ENCODE results near the gene PFKP.

PFKP gene

GRCh38 chr10:3166496-3167290, 99.3 kb downstream of the PFKP start:
- Histone ChIP-seq H3K79me2 (ENCODE audit: control insufficient read depth, low read length) (peaks cover 11% of the 10 kb centered on the region), H3K4me2 (ENCODE audit: low read length) (no peak overlapping the region), H3K9me2 (replicated peaks; ENCODE audit: control insufficient read depth, low read length) (no peaks in the 10 kb centered on the region), H4K20me1 (ENCODE audit: control insufficient read depth, insufficient read depth, low read depth, low read length) (no peaks in the 10 kb centered on the region), H3K27ac (ENCODE audit: low read depth, low read length) (no peak overlapping the region), H3K9me3 (ENCODE audit: control insufficient read depth, insufficient read depth, low read length) (no peaks in the 10 kb centered on the region), H3K4me1 (ENCODE audit: control insufficient read depth, low read length) (peaks cover 5% of the 10 kb centered on the region), H3F3A (ENCODE audit: control insufficient read depth, insufficient read depth) (no peaks in the 10 kb centered on the region), H3K4me3 (ENCODE audit: low read length) (no peak overlapping the region), H3K27me3 (ENCODE audit: control insufficient read depth, low read length) (no peaks in the 10 kb centered on the region), H3K36me3 (ENCODE audit: control insufficient read depth, low read length) (peaks cover 61% of the 10 kb centered on the region)
- no peak for TF ChIP-seq EZH2phosphoT487 (IDR thresholded peaks at IDR 0.05; ENCODE audit: borderline replicate concordance, low read length)
- no peak for TF ChIP-seq CTCF (IDR thresholded peaks at IDR 0.05; ENCODE audit: low read depth, low read length, poor library complexity, severe bottlenecking)

DNA sequence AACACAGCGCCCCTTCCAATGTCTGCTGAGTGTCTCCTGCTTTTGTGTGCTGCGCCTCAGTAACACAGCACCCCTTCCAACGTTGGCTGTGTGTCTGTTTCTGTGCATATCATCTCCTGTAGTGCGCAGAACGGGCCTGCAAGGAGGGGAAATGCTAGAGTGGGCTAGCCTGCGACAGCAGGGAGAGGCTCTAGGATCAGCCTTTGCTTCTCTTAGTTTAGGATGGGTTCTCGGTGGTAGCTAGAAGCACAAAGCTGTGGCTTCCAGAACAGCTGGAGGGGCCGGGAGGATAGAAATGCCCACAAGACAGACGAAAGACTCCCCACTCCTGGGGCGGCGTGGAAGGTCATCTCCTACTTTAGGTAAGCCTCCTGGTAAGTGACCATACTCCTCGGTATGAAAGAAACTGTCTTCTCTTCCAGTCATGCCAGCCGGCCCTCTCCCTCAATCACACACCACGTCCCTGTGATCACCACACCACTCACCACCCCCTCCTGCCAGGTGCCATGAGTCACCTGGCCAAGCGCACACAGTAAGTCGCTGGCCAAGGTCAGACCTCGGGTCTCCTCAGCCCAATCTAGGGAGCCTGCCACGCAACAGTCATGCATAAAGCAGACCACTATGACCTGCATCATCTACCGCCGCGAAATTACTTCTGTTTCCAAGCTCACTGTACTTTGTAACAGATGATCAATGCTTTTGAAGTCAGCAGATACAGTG, 100.4 kb downstream of the PFKP start:
- Histone ChIP-seq H3K4me2 (ENCODE audit: low read length) (no peak overlapping the region), H3K27ac (ENCODE audit: low read depth, low read length) (no peak overlapping the region), H3K27me3 (ENCODE audit: control insufficient read depth, low read length) (no peaks in the 10 kb centered on the region), H3K79me2 (ENCODE audit: control insufficient read depth, low read length) (peaks cover 18% of the 10 kb centered on the region), H3F3A (ENCODE audit: control insufficient read depth, insufficient read depth) (no peaks in the 10 kb centered on the region), H3K4me3 (ENCODE audit: low read length) (no peak overlapping the region), H3K9me2 (replicated peaks; ENCODE audit: control insufficient read depth, low read length) (no peaks in the 10 kb centered on the region), H3K36me3 (ENCODE audit: control insufficient read depth, low read length) (peaks cover 54% of the 10 kb centered on the region), H4K20me1 (ENCODE audit: control insufficient read depth, insufficient read depth, low read depth, low read length) (no peaks in the 10 kb centered on the region), H3K9me3 (ENCODE audit: control insufficient read depth, insufficient read depth, low read length) (no peaks in the 10 kb centered on the region), H3K4me1 (ENCODE audit: control insufficient read depth, low read length) (peaks cover 6% of the 10 kb centered on the region)
- TF ChIP-seq CTCF (IDR thresholded peaks at IDR 0.05; ENCODE audit: low read depth, low read length, poor library complexity, severe bottlenecking) (no peak), EZH2phosphoT487 (IDR thresholded peaks at IDR 0.05; ENCODE audit: borderline replicate concordance, low read length) (no peak)

DNA sequence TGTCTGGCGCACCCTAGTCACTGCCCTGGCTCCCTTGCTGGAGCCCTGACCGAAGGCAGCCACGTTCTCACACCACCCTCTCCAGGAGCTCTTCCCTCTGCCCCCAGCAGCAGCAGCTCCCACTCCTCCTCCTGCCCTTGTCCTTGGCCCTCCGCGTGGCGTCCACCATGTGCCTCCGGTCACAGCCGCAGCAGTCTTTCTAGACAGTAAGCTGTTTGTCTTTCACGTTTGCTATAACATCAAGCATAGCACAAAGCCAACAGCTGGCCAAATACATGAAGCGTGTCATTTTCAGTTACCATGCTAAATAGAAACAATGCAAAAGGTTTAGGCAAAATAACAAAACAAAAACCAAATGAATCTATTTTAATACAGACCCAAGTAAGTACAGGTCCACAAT, 101.9 kb downstream of the PFKP start:
- H3F3A ChIP-seq (ENCODE audit: control insufficient read depth, insufficient read depth) = no peaks in the 10 kb centered on the region
- H4K20me1 ChIP-seq (ENCODE audit: control insufficient read depth, insufficient read depth, low read depth, low read length) = no peaks in the 10 kb centered on the region
- H3K4me1 ChIP-seq (ENCODE audit: control insufficient read depth, low read length) = peaks cover 14% of the 10 kb centered on the region
- no peak overlapping the region for H3K4me2 ChIP-seq (ENCODE audit: low read length)
- TF ChIP-seq CTCF (IDR thresholded peaks at IDR 0.05; ENCODE audit: low read depth, low read length, poor library complexity, severe bottlenecking) (no peak), EZH2phosphoT487 (IDR thresholded peaks at IDR 0.05; ENCODE audit: borderline replicate concordance, low read length) (no peak)
- no peaks in the 10 kb centered on the region for H3K27me3 ChIP-seq (ENCODE audit: control insufficient read depth, low read length)
- H3K9me3 ChIP-seq (ENCODE audit: control insufficient read depth, insufficient read depth, low read length) = no peaks in the 10 kb centered on the region
- no peak overlapping the region for H3K4me3 ChIP-seq (ENCODE audit: low read length)
- peaks cover 18% of the 10 kb centered on the region for H3K79me2 ChIP-seq (ENCODE audit: control insufficient read depth, low read length)
- no peak overlapping the region for H3K27ac ChIP-seq (ENCODE audit: low read depth, low read length)
- peaks cover 42% of the 10 kb centered on the region for H3K36me3 ChIP-seq (ENCODE audit: control insufficient read depth, low read length)
- H3K9me2 ChIP-seq (replicated peaks; ENCODE audit: control insufficient read depth, low read length) = no peaks in the 10 kb centered on the region

All from DOHH2 (cell line).